ENCODE results near the gene IGFL3. TPM values are rescaled to one million over a fixed set of nuclear protein-coding genes. Genes with fewer than 3 reads are reported as not detected.

IGFL3 gene
- total RNA-seq, 1 experiment from 2014 or later = not detected

GRCh38 chr19:46125447-46125846 is 959 bp upstream of the IGFL3 start:
- no peak overlapping the region for H3K4me2 ChIP-seq (ENCODE audit: insufficient read depth, insufficient read length, low read length)
- no CpG with 5 or more reads among the region's 4 CpGs for WGBS (ENCODE audit: extremely low coverage, insufficient read length, low lambda C conversion rate)

More at GRCh38 chr19:46125447-46125846, 959 bp upstream of the IGFL3 start:
- Mint-ChIP-seq H3K36me3 (ENCODE audit: insufficient read depth in 1 of 3, low read depth in 3 of 3) (peaks cover 0 to 9% (median 0%) of the 10 kb centered on the region in 3 experiments; a peak in 3 of 7 replicates), H3K27ac (no peak overlapping the region), H3K4me1 (peaks cover 12% of the 10 kb centered on the region in 2 experiments), H3K4me3 (no peak overlapping the region), H3K27me3 (ENCODE audit: low read depth) (peaks cover 5% of the 10 kb centered on the region), H3K9me3 (peaks cover 0 to under 1% of the 10 kb centered on the region in 2 experiments; a peak in 2 of 5 replicates)
- Histone ChIP-seq H4K5ac (ENCODE audit: insufficient read length, low read depth, low read length) (no peak overlapping the region), H2BK20ac (ENCODE audit: low read depth, low read length, poor library complexity, severe bottlenecking) (peak overlapping the region; percentile 26), H3K14ac (ENCODE audit: insufficient read depth, low read length) (no peak overlapping the region), H4K20me1 (ENCODE audit: control insufficient read depth, insufficient read depth, insufficient read length) (no peaks in the 10 kb centered on the region), H3K4ac (ENCODE audit: low read depth, low read length) (no peak overlapping the region), H3T11ph (ENCODE audit: low read length) (no peak overlapping the region), H2AFZ (ENCODE audit: low read length) (no peak overlapping the region), H3K56ac (ENCODE audit: insufficient read length, low read depth, low read length) (no peak overlapping the region), H3K27ac (ENCODE audit: insufficient read length, low read depth, low read length) (no peak overlapping the region), H2AK5ac (ENCODE audit: insufficient read length, low read length) (no peak overlapping the region), H3K23me2 (ENCODE audit: insufficient read length, low read depth, low read length, poor library complexity, severe bottlenecking) (no peaks in the 10 kb centered on the region), H3K18ac (ENCODE audit: insufficient read length, low read depth, low read length) (no peak overlapping the region), H2BK5ac (ENCODE audit: insufficient read length, low read length) (no peak overlapping the region), H2BK12ac (ENCODE audit: insufficient read length, low read depth, low read length) (no peak overlapping the region), H3K9ac (ENCODE audit: extremely low read depth, insufficient read length, low read length) (no peak overlapping the region), H3K4me1 (ENCODE audit: insufficient read depth, low read length) (no peaks in the 10 kb centered on the region), H3K23ac (ENCODE audit: insufficient read length, low read depth, low read length) (no peak overlapping the region), H2BK120ac (ENCODE audit: low read depth, low read length, poor library complexity, severe bottlenecking) (no peak overlapping the region), H3K79me2 (ENCODE audit: insufficient read depth, low read length) (no peaks in the 10 kb centered on the region), H2BK15ac (ENCODE audit: low read depth, low read length) (no peak overlapping the region), H4K91ac (ENCODE audit: insufficient read length, low read depth, low read length) (no peak overlapping the region), H3K9me3 (ENCODE audit: control insufficient read depth, low read depth, low read length) (no peaks in the 10 kb centered on the region), H3K79me1 (ENCODE audit: insufficient read depth, low read depth, low read length, poor library complexity, severe bottlenecking) (no peaks in the 10 kb centered on the region), H3K27me3 (ENCODE audit: insufficient read depth, low read length) (no peaks in the 10 kb centered on the region), H4K8ac (replicated peaks; ENCODE audit: insufficient read length, low read depth, low read length) (no peak overlapping the region)
- no peak for DNase-seq
- TF ChIP-seq, protein P1, sequence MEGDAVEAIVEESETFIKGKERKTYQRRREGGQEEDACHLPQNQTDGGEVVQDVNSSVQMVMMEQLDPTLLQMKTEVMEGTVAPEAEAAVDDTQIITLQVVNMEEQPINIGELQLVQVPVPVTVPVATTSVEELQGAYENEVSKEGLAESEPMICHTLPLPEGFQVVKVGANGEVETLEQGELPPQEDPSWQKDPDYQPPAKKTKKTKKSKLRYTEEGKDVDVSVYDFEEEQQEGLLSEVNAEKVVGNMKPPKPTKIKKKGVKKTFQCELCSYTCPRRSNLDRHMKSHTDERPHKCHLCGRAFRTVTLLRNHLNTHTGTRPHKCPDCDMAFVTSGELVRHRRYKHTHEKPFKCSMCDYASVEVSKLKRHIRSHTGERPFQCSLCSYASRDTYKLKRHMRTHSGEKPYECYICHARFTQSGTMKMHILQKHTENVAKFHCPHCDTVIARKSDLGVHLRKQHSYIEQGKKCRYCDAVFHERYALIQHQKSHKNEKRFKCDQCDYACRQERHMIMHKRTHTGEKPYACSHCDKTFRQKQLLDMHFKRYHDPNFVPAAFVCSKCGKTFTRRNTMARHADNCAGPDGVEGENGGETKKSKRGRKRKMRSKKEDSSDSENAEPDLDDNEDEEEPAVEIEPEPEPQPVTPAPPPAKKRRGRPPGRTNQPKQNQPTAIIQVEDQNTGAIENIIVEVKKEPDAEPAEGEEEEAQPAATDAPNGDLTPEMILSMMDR (conservative IDR thresholded peaks at IDR 0.05) = no peak

Measured in H9 (cell line).